H1 (cell line): Measurements from ENCODE around the gene NOL4L. TPM values are rescaled to one million over a fixed set of nuclear protein-coding genes. Genes with fewer than 3 reads are reported as not detected.

ENCODE experiments used
- CTCF ChIA-PET: fragments of 300-600 bp; sonication (Branson Sonifier 250); formaldehyde crosslinking; loops from one replicate; lab custom pipeline; 2021; ENCODE audit not compliant: partially characterized antibody; lab: Charles Lee
- POLR2A ChIA-PET: fragments of 300-600 bp; sonication (Branson Sonifier 250); formaldehyde crosslinking; loops from one replicate; lab custom pipeline; 2021; ENCODE audit warnings: inconsistent platforms; ENCODE audit not compliant: partially characterized antibody; lab: Charles Lee
- DNase-seq, 2 experiments: peaks; one replicate each; pipeline versions ENCODE4 v3.0.0 to v3.0.0-alpha.2; 2010 to 2022; ENCODE audit warnings: low spot score in 2 of 2, low read depth in 1 of 2, mixed read lengths in 1 of 2
- FAIRE-seq: peaks from 2 replicates; lab custom pipeline; 2011; peaks lifted over from hg19 to GRCh38; lab: Jason Lieb, UNC
- H2AFZ ChIP-seq: 2 replicates; pipeline ENCODE4 v1.8.1; 2012; ENCODE audit warnings: low read length, inconsistent platforms
- H2AK5ac ChIP-seq: 2 replicates; pipeline ENCODE4 v1.6.1; 2013; ENCODE audit warnings: low read depth, low read length
- H2BK120ac ChIP-seq: replicated peaks from 2 replicates; pipeline ENCODE3; 2013; ENCODE audit warnings: low read depth, low read length, inconsistent platforms
- H2BK12ac ChIP-seq: 2 replicates; pipeline ENCODE4 v1.6.1; 2013; ENCODE audit warnings: low read depth, low read length
- H2BK15ac ChIP-seq: 2 replicates; pipeline ENCODE4 v1.6.1; 2013; ENCODE audit warnings: low read length
- H2BK20ac ChIP-seq: 2 replicates; pipeline ENCODE4 v1.6.1; 2013; ENCODE audit warnings: low read length
- H2BK5ac ChIP-seq: 2 replicates; pipeline ENCODE4 v1.6.1; 2013; ENCODE audit warnings: low read depth, low read length
- H3K14ac ChIP-seq: 2 replicates; pipeline ENCODE4 v1.6.1; 2013; ENCODE audit warnings: inconsistent platforms; ENCODE audit not compliant: insufficient read length
- H3K18ac ChIP-seq: 2 replicates; pipeline ENCODE4 v1.6.1; 2013; ENCODE audit warnings: low read length; ENCODE audit errors: extremely low read depth
- H3K23ac ChIP-seq: 2 replicates; pipeline ENCODE4 v1.6.1; 2013; ENCODE audit warnings: inconsistent platforms; ENCODE audit not compliant: insufficient read length
- H3K23me2 ChIP-seq: 2 replicates; pipeline ENCODE4 v1.6.1; 2013; ENCODE audit warnings: low read depth, low read length
- H3K27ac ChIP-seq: 2 replicates; pipeline ENCODE4 v1.6.1; 2011; ENCODE audit warnings: low read depth, low read length, inconsistent platforms
- H3K27me3 ChIP-seq, 4 experiments: replicated peaks in 1 of 4; 1 replicate in 1 of 4; 2 replicates in 3 of 4; pipeline versions ENCODE4 v1.6.1 to v1.8.1; 2011 to 2013; ENCODE audit warnings: low read length in 3 of 4, mild to moderate bottlenecking in 3 of 4, inconsistent platforms in 2 of 4, mixed read lengths in 2 of 4, moderate library complexity in 1 of 4; ENCODE audit not compliant: control insufficient read depth in 3 of 4, insufficient read depth in 3 of 4; ENCODE audit errors: extremely low read depth in 1 of 4
- H3K36me3 ChIP-seq, 4 experiments: 2 replicates each; pipeline versions ENCODE4 v1.6.1 to v1.8.1; 2011 to 2013; ENCODE audit warnings: mild to moderate bottlenecking in 4 of 4, low read length in 3 of 4, moderate library complexity in 2 of 4, control low read depth in 1 of 4, inconsistent platforms in 1 of 4; ENCODE audit not compliant: insufficient read depth in 4 of 4, control insufficient read depth in 2 of 4
- H3K4ac ChIP-seq: replicated peaks from 2 replicates; pipeline ENCODE3; 2013; ENCODE audit warnings: low read length, low read depth, mixed read lengths, inconsistent platforms; ENCODE audit not compliant: insufficient read length
- H3K4me1 ChIP-seq, 4 experiments: replicated peaks in 1 of 4; 1 replicate in 1 of 4; 2 replicates in 3 of 4; pipeline versions ENCODE4 v1.6.1 to v1.8.1; 2011 to 2013; ENCODE audit warnings: low read length in 3 of 4, inconsistent platforms in 2 of 4, mixed read lengths in 1 of 4; ENCODE audit not compliant: insufficient read depth in 4 of 4, control insufficient read depth in 3 of 4
- H3K4me2 ChIP-seq, 2 experiments: 2 replicates each; pipeline versions ENCODE4 v1.6.1 to v1.8.1; 2011 to 2013; ENCODE audit warnings: low read depth in 2 of 2, low read length in 2 of 2, control low read depth in 1 of 2, inconsistent platforms in 1 of 2, mild to moderate bottlenecking in 1 of 2; ENCODE audit not compliant: insufficient read depth in 1 of 2
- H3K4me3 ChIP-seq, 4 experiments: fragments of 200-600, 300-600 bp in 1 of 4; sonication (generic), shearing (Covaris generic), sonication (Bioruptor Twin) in 1 of 4; 2 replicates each; pipeline versions ENCODE4 v1.5.1 to v1.8.1; 2011 to 2016; ENCODE audit warnings: low read length in 4 of 4, low read depth in 3 of 4, control low read depth in 2 of 4, inconsistent platforms in 2 of 4, mild to moderate bottlenecking in 2 of 4, mixed read lengths in 1 of 4, moderate library complexity in 1 of 4; ENCODE audit not compliant: insufficient read depth in 2 of 4; ENCODE audit errors: extremely low read depth in 1 of 4
- H3K56ac ChIP-seq: replicated peaks from 2 replicates; pipeline ENCODE3; 2013; ENCODE audit warnings: low read depth, mild to moderate bottlenecking, mixed read lengths, low read length, inconsistent platforms; ENCODE audit not compliant: insufficient read length
- H3K79me1 ChIP-seq: 2 replicates; pipeline ENCODE4 v1.6.1; 2013; ENCODE audit warnings: low read depth, low read length, control low read depth
- H3K79me2 ChIP-seq, 2 experiments: 2 replicates each; pipeline versions ENCODE4 v1.6.1 to v1.8.1; 2012 to 2013; ENCODE audit warnings: low read length in 2 of 2, mild to moderate bottlenecking in 2 of 2, inconsistent platforms in 1 of 2; ENCODE audit not compliant: insufficient read depth in 2 of 2, control insufficient read depth in 1 of 2
- H3K9ac ChIP-seq, 4 experiments: replicated peaks in 1 of 4; 1 replicate in 1 of 4; 2 replicates in 3 of 4; pipeline versions ENCODE4 v1.6.1 to v1.8.1; 2011 to 2013; ENCODE audit warnings: low read depth in 3 of 4, low read length in 3 of 4, control low read depth in 2 of 4, mild to moderate bottlenecking in 2 of 4, moderate library complexity in 2 of 4, inconsistent platforms in 1 of 4; ENCODE audit errors: extremely low read depth in 1 of 4
- H3K9me3 ChIP-seq, 2 experiments: 2 replicates each; pipeline versions ENCODE4 v1.6.1 to v1.8.1; 2012 to 2013; ENCODE audit warnings: mild to moderate bottlenecking in 2 of 2, moderate library complexity in 2 of 2, control low read depth in 1 of 2, inconsistent platforms in 1 of 2, low read depth in 1 of 2, low read length in 1 of 2, mixed read lengths in 1 of 2; ENCODE audit not compliant: insufficient read depth in 2 of 2
- H4K20me1 ChIP-seq, 2 experiments: replicated peaks in 1 of 2; 2 replicates each; pipeline versions ENCODE3 to v1.8.1; 2011 to 2013; ENCODE audit warnings: inconsistent platforms in 2 of 2, low read length in 2 of 2, mild to moderate bottlenecking in 1 of 2; ENCODE audit not compliant: insufficient read depth in 2 of 2, control insufficient read depth in 1 of 2
- H4K5ac ChIP-seq: 2 replicates; pipeline ENCODE4 v1.6.1; 2013; ENCODE audit warnings: low read length, low read depth, mixed read lengths, inconsistent platforms; ENCODE audit not compliant: insufficient read length
- H4K8ac ChIP-seq: 2 replicates; pipeline ENCODE4 v1.8.0; 2013; ENCODE audit warnings: mild to moderate bottlenecking, moderate library complexity, low read length, inconsistent platforms; ENCODE audit not compliant: insufficient read depth; ENCODE audit errors: extremely low read depth
- H4K91ac ChIP-seq: replicated peaks from 2 replicates; pipeline ENCODE3; 2013; ENCODE audit warnings: low read length, mixed read lengths, inconsistent platforms; ENCODE audit not compliant: insufficient read length
- ASH2L ChIP-seq: fragments of 200-600, 300-600 bp; sonication (generic); IDR thresholded peaks from one replicate; pipeline ENCODE4 v1.7.1; 2017; ENCODE audit warnings: low read length
- BRCA1 ChIP-seq: IDR thresholded peaks from 2 replicates; pipeline ENCODE4 v1.6.1; 2012; ENCODE audit warnings: low read depth, low read length, improper control_type of control experiment
- CBX8 ChIP-seq: fragments of 300-800, 300-1000 bp; sonication (generic); IDR thresholded peaks from 2 replicates; pipeline ENCODE4 v1.7.1; 2016; ENCODE audit warnings: low read depth, low read length, borderline replicate concordance
- CHD1 ChIP-seq: IDR thresholded peaks from 2 replicates; pipeline ENCODE4 v1.6.1; 2012; ENCODE audit warnings: low read depth, low read length, improper control_type of control experiment
- CHD2 ChIP-seq: IDR thresholded peaks from 2 replicates; pipeline ENCODE4 v1.6.1; 2012; ENCODE audit warnings: low read length, improper control_type of control experiment
- CTCF ChIP-seq, 3 experiments: IDR thresholded peaks; 1 replicate in 2 of 3; 2 replicates in 1 of 3; pipeline versions ENCODE4 v1.5.1 to v1.6.1; 2011; ENCODE audit warnings: low read length in 3 of 3, mild to moderate bottlenecking in 3 of 3, inconsistent platforms in 2 of 3, low read depth in 1 of 3, moderate library complexity in 1 of 3; ENCODE audit not compliant: insufficient read depth in 1 of 3; ENCODE audit errors: control extremely low read depth in 1 of 3
- NANOG ChIP-seq: IDR thresholded peaks from 2 replicates; pipeline ENCODE4 v1.6.1; 2011; ENCODE audit warnings: low read length, low read depth, mild to moderate bottlenecking, inconsistent platforms; ENCODE audit not compliant: insufficient read depth, poor library complexity, severe bottlenecking
- POU5F1 ChIP-seq: IDR thresholded peaks from 2 replicates; pipeline ENCODE4 v1.6.1; 2011; ENCODE audit warnings: low read depth, mild to moderate bottlenecking, low read length, moderate library complexity
- ZNF274 ChIP-seq: IDR thresholded peaks from 2 replicates; pipeline ENCODE4 v1.7.0; 2012; ENCODE audit warnings: low read length, borderline replicate concordance; ENCODE audit errors: extremely low read depth
- WGBS, 2 experiments: shearing (Covaris generic) in 1 of 2; methylation state at CpG; one replicate each; pipeline versions ENCODE4 v1.1.6 to v1.1.7; 2013 to 2015; ENCODE audit warnings: low lambda C conversion rate in 2 of 2, mixed read lengths in 2 of 2, inconsistent platforms in 1 of 2, low coverage in 1 of 2, missing lambda C conversion rate in 1 of 2; ENCODE audit not compliant: insufficient replicate concordance in 2 of 2, insufficient coverage in 1 of 2, insufficient read length in 1 of 2; ENCODE audit errors: extremely low coverage in 1 of 2, missing lambda C conversion rate in 1 of 2; 5-methylcytosine and 5-hydroxymethylcytosine counted together
- polyA plus RNA-seq, 7 experiments: library from polyadenylated mRNA; depleted of rRNA in 3 of 7; stranded (reverse) in 5 of 7; unstranded in 2 of 7; fragments of >200 nt in 5 of 7; fragments of 200-250 nt in 2 of 7; gene quantifications; 1 replicate in 5 of 7; 2 replicates in 1 of 7; 4 replicates in 1 of 7; pipeline versions ENCODE4 v1.2.1 to v1.2.3, GENCODE V29; 2011 to 2013; ENCODE audit warnings: missing spikeins in 2 of 7, mixed read lengths in 2 of 7
- total RNA-seq: library from RNA; stranded (reverse); fragmentation: NEBNext Ultra II Directional; extraction: Animal tissue kit (Norgen Biotek cat#: 25700); gene quantifications from 2 replicates; pipeline ENCODE4 v1.2.1, GENCODE V29; 2021
- TF ChIP-seq, protein P1 (sequence below): IDR thresholded peaks from 2 replicates; pipeline ENCODE4 v1.6.1; 2012; ENCODE audit warnings: low read length, inconsistent platforms

Gene NOL4L
- total and polyA plus RNA-seq, 2 of the 8 experiments (the other 6 are each of a cell fraction or from before 2014, with no cell fraction given), result 15.3 to 23.7 TPM

DNA sequence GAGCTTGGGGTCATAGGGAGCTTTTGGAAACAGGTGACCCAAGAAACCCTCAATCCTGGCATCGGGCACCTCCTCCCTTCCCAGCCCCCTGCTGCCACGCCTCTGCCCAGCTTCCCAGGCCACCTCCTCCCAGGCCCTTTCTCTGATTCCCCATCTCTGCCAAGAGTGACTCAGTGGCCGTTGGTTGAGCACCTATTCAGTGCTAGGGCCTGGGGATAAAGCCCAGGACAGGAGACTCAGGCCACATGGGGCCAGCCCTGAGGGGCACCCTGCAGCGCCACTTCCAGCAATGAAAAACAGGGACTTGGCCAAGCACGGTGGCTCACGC is 116.9 kb downstream of the NOL4L start:
- Histone ChIP-seq H3K79me2 (peaks cover 0 to 28% of the 10 kb centered on the region in 2 experiments; a peak in 1 of 4 replicates), H4K8ac (peak overlapping the region; percentile 22; the same call in 1 of the 2 replicates), H3K4me1 (peaks cover 0 to 32% (median 21%) of the 10 kb centered on the region in 4 experiments; a peak in 6 of 7 replicates)
- TF ChIP-seq BRCA1, result no peak
- no peak for TF ChIP-seq NANOG
- no peak for TF ChIP-seq CTCF (IDR thresholded peaks at IDR 0.05; ENCODE audit: control extremely low read depth in 1 of 3, insufficient read depth in 1 of 3, low read depth in 1 of 3, low read length in 3 of 3)
- no peak for TF ChIP-seq ZNF274
- TF ChIP-seq CHD2, result no peak
- TF ChIP-seq CBX8, result no peak
- TF ChIP-seq CHD1, result no peak
- no peak for TF ChIP-seq ASH2L
- no peak for TF ChIP-seq POU5F1
- TF ChIP-seq, protein P1, sequence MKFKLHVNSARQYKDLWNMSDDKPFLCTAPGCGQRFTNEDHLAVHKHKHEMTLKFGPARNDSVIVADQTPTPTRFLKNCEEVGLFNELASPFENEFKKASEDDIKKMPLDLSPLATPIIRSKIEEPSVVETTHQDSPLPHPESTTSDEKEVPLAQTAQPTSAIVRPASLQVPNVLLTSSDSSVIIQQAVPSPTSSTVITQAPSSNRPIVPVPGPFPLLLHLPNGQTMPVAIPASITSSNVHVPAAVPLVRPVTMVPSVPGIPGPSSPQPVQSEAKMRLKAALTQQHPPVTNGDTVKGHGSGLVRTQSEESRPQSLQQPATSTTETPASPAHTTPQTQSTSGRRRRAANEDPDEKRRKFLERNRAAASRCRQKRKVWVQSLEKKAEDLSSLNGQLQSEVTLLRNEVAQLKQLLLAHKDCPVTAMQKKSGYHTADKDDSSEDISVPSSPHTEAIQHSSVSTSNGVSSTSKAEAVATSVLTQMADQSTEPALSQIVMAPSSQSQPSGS, result no peak

More for the DNA sequence above, 116.9 kb downstream of the NOL4L start:
- Histone ChIP-seq H4K91ac (no peak overlapping the region), H2AK5ac (no peak overlapping the region), H3K79me1 (peaks cover 15% of the 10 kb centered on the region), H3K4me3 (no peak overlapping the region), H3K9me3 (no peaks in the 10 kb centered on the region), H3K9ac (no peak overlapping the region), H2BK120ac (no peak overlapping the region), H3K36me3 (peaks cover 0 to 3% (median 0%) of the 10 kb centered on the region in 4 experiments; a peak in 1 of 8 replicates), H2BK5ac (no peak overlapping the region), H3K27me3 (no peaks in the 10 kb centered on the region), H2BK12ac (no peak overlapping the region), H3K4ac (no peak overlapping the region), H3K4me2 (no peak overlapping the region), H3K23me2 (no peaks in the 10 kb centered on the region), H4K5ac (no peak overlapping the region), H3K27ac (no peak overlapping the region; the same call in 1 of the 2 replicates), H3K18ac (no peak overlapping the region), H2BK20ac (no peak overlapping the region), H2AFZ (no peak overlapping the region), H3K14ac (no peak overlapping the region), H3K23ac (no peak overlapping the region), H2BK15ac (no peak overlapping the region), H4K20me1 (peaks cover 19 to 30% of the 10 kb centered on the region in 2 experiments), H3K56ac (no peak overlapping the region)
- FAIRE-seq, result no peak
- POLR2A ChIA-PET, result interaction anchor here (1.7 to 4.1 kb wide), 3 partner anchors 8 to 15 kb away, joined by 3 to 21 read pairs (median 6); no protein-coding TSS in a partner anchor
- DNase-seq, result no peak
- CTCF ChIA-PET, result interaction anchor here (0.9 to 4.6 kb wide), 10 partner anchors 10 to 474 kb away, joined by 3 to 19 read pairs (median 4); no protein-coding TSS in a partner anchor
- whole genome bisulfite sequencing, 2 experiments, result 87% methylated on average over 5 of the region's 6 CpGs; no CpG with 5 or more reads in 1 of the 2 experiments
